Measurements from ENCODE around the gene RBM15.

Gene RBM15

GRCh38 chr1:110321045-110321444 lies 18.1 kb upstream of the RBM15 start:
- TF ChIP-seq, protein P1, sequence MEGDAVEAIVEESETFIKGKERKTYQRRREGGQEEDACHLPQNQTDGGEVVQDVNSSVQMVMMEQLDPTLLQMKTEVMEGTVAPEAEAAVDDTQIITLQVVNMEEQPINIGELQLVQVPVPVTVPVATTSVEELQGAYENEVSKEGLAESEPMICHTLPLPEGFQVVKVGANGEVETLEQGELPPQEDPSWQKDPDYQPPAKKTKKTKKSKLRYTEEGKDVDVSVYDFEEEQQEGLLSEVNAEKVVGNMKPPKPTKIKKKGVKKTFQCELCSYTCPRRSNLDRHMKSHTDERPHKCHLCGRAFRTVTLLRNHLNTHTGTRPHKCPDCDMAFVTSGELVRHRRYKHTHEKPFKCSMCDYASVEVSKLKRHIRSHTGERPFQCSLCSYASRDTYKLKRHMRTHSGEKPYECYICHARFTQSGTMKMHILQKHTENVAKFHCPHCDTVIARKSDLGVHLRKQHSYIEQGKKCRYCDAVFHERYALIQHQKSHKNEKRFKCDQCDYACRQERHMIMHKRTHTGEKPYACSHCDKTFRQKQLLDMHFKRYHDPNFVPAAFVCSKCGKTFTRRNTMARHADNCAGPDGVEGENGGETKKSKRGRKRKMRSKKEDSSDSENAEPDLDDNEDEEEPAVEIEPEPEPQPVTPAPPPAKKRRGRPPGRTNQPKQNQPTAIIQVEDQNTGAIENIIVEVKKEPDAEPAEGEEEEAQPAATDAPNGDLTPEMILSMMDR (IDR thresholded peaks at IDR 0.05; ENCODE audit: borderline replicate concordance, insufficient read depth, low read depth, low read length): no peak

GRCh38 chr1:110321846-110322245 lies 17.3 kb upstream of the RBM15 start:
- no peak overlapping the region for H3K4me3 ChIP-seq (ENCODE audit: low read depth, low read length)
- TF ChIP-seq, protein P1 (IDR thresholded peaks at IDR 0.05; ENCODE audit: borderline replicate concordance, insufficient read depth, low read depth, low read length): no peak

More at GRCh38 chr1:110321045-110321444, 18.1 kb upstream of the RBM15 start:
- H3K4me3 ChIP-seq (ENCODE audit: low read depth, low read length): no peak overlapping the region

- TF ChIP-seq, protein P1 (IDR thresholded peaks at IDR 0.05; ENCODE audit: borderline replicate concordance, insufficient read depth, low read depth, low read length): no peak
- no peak overlapping the region for H3K4me3 ChIP-seq (ENCODE audit: low read depth, low read length)
Observed at GRCh38 chr1:110324667-110325066, 14.5 kb upstream of the RBM15 start.

DNA sequence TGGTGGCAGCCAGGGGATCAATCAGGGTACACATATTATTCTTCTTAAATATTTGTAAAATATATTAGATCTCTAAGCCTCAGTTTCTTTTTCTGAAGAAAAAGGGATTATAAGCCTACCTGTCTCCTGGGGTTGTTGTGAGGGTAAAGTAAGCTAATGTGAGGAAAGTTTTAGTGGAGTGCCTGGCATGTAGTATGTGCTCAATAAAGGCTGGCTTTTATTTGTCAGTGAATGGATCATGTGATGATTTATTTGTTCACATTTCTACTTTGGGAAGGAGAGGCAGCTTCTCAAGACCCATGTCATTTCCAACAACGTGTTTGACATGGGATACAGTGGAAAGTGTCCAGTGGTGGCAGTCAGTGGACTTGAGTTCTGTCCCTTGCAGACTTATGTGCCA lies 12.4 kb upstream of the RBM15 start:
- TF ChIP-seq, protein P1 (IDR thresholded peaks at IDR 0.05; ENCODE audit: borderline replicate concordance, insufficient read depth, low read depth, low read length): no peak
- H3K4me3 ChIP-seq (ENCODE audit: low read depth, low read length): no peak overlapping the region

DNA sequence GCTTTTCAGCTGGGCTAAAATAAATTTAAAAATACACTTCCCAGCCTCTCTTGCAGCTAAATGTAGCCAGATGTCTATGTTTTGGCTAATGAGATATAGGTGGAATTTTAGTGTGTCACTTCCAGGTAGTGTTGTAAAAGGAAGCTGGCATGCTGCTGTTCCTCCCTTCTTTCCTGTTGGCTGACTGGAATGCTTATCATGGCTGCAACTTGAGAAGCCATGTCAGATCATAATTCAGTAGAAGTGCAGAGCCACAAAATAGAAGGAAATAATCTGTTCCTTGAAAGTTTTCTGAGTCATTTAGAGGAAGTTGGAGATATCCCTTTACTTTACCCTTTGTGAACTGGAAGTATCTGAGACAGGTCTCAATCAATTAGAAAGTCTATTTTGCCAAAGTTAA lies 10.9 kb upstream of the RBM15 start:
- TF ChIP-seq, protein P1 (IDR thresholded peaks at IDR 0.05; ENCODE audit: borderline replicate concordance, insufficient read depth, low read depth, low read length): no peak
- no peak overlapping the region for H3K4me3 ChIP-seq (ENCODE audit: low read depth, low read length)

- TF ChIP-seq, protein P1 (IDR thresholded peaks at IDR 0.05; ENCODE audit: borderline replicate concordance, insufficient read depth, low read depth, low read length): no peak
- no peak overlapping the region for H3K4me3 ChIP-seq (ENCODE audit: low read depth, low read length)
Observed at GRCh38 chr1:110328700-110329099, 10.5 kb upstream of the RBM15 start.

DNA sequence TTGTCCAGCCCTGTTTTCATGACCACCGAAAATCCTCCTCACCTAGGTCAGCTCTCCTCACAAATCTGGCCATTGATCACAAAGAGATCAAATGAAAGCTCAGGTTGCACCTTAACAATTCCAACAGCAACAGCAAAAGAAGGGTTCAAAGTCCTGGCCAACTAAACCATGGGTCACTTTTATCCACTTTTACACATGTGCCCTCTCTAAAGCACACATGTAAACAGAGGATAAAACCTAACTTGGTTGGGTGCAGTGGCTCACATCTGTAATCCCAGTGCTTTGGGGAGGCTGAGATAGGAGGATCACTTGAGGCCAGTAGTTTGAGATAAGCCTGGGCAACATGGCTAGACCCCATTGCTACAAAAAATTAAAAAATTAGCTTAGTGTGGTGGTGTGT lies 3.9 kb upstream of the RBM15 start:
- TF ChIP-seq, protein P1 (IDR thresholded peaks at IDR 0.05; ENCODE audit: borderline replicate concordance, insufficient read depth, low read depth, low read length): no peak
- no peak overlapping the region for H3K4me3 ChIP-seq (ENCODE audit: low read depth, low read length)

Data from GM12875 (cell line).